HG03565 (cell line): ENCODE data around the gene TAOK2.

Experiments used
- ATAC-seq: cut with Tn5 transposase; IDR thresholded peaks from one replicate; pipeline ENCODE4 v1.9.1; 2021; ENCODE audit warnings: mild to moderate bottlenecking, moderate library complexity; ENCODE audit not compliant: unreplicated experiment

Gene TAOK2

GRCh38 chr16:29962344-29962994 is 11.2 kb upstream of the TAOK2 start:
- no peak for ATAC-seq

DNA sequence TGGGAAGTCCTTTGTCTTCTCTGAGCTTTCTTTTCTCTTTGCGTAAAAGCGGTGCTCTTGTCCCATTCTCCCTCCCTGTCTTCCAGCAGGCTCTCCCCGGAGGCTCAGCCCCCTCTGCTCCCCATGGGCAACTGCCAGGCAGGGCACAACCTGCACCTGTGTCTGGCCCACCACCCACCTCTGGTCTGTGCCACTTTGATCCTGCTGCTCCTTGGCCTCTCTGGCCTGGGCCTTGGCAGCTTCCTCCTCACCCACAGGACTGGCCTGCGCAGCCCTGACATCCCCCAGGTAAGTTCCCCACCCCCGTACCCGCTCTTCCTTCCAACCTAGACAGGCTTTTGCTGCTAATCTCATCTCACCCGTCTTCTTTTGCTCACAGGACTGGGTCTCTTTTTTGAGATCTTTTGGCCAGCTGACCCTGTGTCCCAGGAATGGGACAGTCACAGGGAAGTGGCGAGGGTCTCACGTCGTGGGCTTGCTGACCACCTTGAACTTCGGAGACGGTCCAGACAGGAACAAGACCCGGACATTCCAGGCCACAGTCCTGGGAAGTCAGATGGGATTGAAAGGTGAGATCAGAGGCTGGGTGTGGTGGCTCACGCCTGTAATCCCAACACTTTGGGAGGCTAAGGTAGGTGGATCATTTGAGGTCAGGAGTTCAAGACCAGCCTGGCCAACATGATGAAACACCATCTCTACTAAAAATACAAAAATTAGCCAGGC is 10.5 kb upstream of the TAOK2 start:
- ATAC-seq, result no peak

GRCh38 chr16:29968205-29968604 is 5.5 kb upstream of the TAOK2 start:
- ATAC-seq, result no peak

DNA sequence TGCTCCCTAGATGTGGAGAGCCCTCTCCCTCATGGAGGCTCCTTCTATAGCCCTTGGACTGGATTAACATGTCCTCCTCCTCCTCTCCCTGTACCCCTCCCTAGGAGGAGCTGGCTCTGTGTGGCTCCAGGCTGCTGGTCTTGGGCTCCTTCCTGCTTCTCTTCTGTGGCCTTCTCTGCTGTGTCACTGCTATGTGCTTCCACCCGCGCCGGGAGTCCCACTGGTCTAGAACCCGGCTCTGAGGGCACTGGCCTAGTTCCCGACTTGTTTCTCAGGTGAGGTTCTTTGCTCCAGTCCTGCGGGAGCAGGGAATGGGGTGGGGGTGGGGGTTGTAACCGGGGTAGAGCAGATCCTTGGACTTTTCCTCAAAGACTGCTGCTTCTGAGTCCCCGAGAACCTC is 2.4 kb upstream of the TAOK2 start:
- no peak for ATAC-seq

DNA sequence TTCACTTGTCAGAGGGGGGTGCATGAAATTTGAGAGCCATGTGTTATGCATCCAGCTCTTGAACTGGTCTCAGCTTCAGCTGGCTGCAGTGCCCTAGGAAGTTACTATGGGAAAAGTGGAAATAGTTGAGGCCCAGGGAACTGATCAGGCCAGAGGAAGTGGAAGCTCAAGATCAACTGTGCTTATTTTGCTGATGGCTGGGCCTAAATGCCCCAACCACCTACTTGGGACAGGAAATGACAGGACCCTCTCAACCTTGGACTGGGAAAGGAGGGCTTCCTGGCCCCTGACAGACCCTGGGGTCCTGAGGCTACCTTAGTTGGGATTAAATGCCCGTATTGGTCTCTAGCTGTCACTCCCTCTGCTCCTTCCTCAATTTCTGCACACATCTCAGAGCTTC is 1.2 kb upstream of the TAOK2 start:
- ATAC-seq, result no peak

GRCh38 chr16:29972992-29973383 is 680 bp upstream of the TAOK2 start:
- ATAC-seq, result no peak

- ATAC-seq, result no peak
Measured at GRCh38 chr16:29974291-29975133, 844 bp downstream of the TAOK2 start.

- ATAC-seq, result no peak
Measured at GRCh38 chr16:29975134-29975538, 1.5 kb downstream of the TAOK2 start.

- ATAC-seq, result no peak
Measured at GRCh38 chr16:29975811-29976511, 2.3 kb downstream of the TAOK2 start.

- ATAC-seq, result no peak
Measured at GRCh38 chr16:29977063-29977825, 3.6 kb downstream of the TAOK2 start.

- ATAC-seq, result no peak
Measured at GRCh38 chr16:29978081-29978480, 4.4 kb downstream of the TAOK2 start.

- no peak for ATAC-seq
Measured at GRCh38 chr16:29978564-29979270, 5.0 kb downstream of the TAOK2 start.

DNA sequence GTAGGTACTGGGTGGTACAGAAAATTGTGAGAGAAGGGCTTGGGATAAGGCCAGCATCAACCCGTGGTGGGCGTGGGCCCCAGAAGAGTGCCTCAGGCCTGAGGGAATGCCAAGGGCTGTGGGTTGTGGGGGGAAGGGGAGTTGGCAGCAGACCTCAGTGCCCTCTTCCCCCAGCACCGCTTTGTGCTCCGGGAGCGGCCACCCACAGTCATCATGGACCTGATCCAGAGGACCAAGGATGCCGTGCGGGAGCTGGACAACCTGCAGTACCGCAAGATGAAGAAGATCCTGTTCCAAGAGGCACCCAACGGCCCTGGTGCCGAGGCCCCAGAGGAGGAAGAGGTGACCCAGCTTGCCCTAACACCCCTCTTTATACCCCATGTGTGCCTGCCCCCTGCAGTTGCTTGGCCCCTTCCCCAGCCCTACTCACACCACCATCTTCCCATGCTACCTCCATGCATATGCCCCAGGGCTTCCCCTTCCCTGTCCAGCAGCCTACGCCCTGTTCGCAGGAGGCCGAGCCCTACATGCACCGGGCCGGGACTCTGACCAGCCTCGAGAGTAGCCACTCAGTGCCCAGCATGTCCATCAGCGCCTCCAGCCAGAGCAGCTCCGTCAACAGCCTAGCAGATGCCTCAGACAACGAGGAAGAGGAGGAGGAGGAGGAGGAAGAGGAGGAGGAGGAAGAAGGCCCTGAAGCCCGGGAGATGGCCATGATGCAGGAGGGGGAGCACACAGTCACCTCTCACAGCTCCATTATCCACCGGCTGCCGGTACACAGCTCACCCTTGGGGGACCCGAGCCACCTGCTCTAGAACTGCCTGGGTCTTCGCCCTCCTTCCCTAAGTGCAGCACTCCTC is 9.1 kb downstream of the TAOK2 start:
- ATAC-seq, result no peak

- ATAC-seq, result no peak
Measured at GRCh38 chr16:29983420-29984136, 9.9 kb downstream of the TAOK2 start.

- ATAC-seq, result no peak
Measured at GRCh38 chr16:29984137-29984763, 10.6 kb downstream of the TAOK2 start.

DNA sequence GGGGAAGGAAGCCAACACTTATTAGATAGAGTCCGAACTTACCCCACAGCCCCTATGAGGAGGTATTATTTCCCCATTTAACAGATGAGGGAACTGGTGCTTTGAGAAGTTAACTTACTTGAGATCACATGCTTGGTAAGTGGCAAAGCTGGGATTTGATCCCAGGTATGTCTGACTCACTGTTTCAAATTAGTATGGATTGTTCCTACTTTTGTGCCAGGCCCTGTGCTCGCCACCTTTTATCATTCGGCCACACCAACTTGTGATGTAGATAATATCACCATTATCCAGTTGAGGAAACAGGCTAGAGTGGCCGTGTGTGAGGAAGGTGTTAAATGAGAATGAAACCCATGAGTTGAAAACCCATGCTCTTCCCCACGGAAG is 11.1 kb downstream of the TAOK2 start:
- no peak for ATAC-seq

- ATAC-seq, result no peak
Measured at GRCh38 chr16:29985271-29985811, 11.7 kb downstream of the TAOK2 start.

DNA sequence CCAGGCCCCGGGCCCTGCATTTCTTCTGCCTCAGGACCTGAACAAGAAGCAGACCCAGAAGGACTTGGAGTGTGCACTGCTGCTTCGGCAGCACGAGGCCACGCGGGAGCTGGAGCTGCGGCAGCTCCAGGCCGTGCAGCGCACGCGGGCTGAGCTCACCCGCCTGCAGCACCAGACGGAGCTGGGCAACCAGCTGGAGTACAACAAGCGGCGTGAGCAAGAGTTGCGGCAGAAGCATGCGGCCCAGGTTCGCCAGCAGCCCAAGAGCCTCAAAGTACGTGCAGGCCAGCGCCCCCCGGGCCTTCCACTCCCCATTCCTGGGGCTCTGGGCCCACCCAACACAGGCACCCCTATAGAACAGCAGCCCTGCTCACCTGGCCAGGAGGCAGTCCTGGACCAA is 12.6 kb downstream of the TAOK2 start:
- no peak for ATAC-seq
